Esophagus squamous epithelium (tissue), 5 donors: Measurements from ENCODE around the gene ZBED6. TPM values are rescaled to one million over a fixed set of nuclear protein-coding genes. Genes with fewer than 3 reads are reported as not detected.

Experiments
- DNase-seq: peaks from one replicate; lab custom pipeline; 2025; lab: John Stamatoyannopoulos, UW
- H3K27ac ChIP-seq, 4 donors: fragments of 200-600 bp; sonication (generic); one replicate each; pipeline ENCODE4 v1.5.1; 2016 to 2019; ENCODE audit warnings: mild to moderate bottlenecking in 1 of 4
- H3K27me3 ChIP-seq, 4 donors: fragments of 200-600 bp; sonication (generic); 1 replicate in 3 of 4; 2 replicates in 1 of 4; pipeline versions ENCODE4 v1.5.1 to v1.6.0; 2017 to 2021; ENCODE audit warnings: antibody characterized with exemption in 1 of 4
- H3K36me3 ChIP-seq, 3 donors: fragments of 200-600 bp; sonication (generic); one replicate each; pipeline ENCODE4 v1.5.1; 2016 to 2019
- H3K4me1 ChIP-seq, 3 donors: fragments of 200-600 bp; sonication (generic); one replicate each; pipeline ENCODE4 v1.5.1; 2017 to 2019
- H3K4me3 ChIP-seq, 4 donors: fragments of 200-600 bp; sonication (generic); 1 replicate in 3 of 4; 2 replicates in 1 of 4; pipeline ENCODE4 v1.5.1; 2016 to 2019; ENCODE audit warnings: mild to moderate bottlenecking in 2 of 4, moderate library complexity in 1 of 4
- H3K9me3 ChIP-seq, 3 donors: fragments of 200-600 bp; sonication (generic); one replicate each; pipeline ENCODE4 v1.5.1; 2016 to 2019
- CTCF ChIP-seq, 6 experiments: fragments of 450-650 bp in 4 of 6; fragments of 200-600 bp in 2 of 6; sonication (generic) in 2 of 6; IDR thresholded peaks; one replicate each; pipeline ENCODE4 v1.5.1; 2016 to 2019; ENCODE audit warnings: antibody characterized with exemption in 6 of 6, mild to moderate bottlenecking in 4 of 6, moderate library complexity in 4 of 6
- POLR2A ChIP-seq, 4 donors: fragments of 450-650 bp; IDR thresholded peaks; one replicate each; pipeline ENCODE4 v1.6.1; 2017; ENCODE audit warnings: antibody characterized with exemption in 4 of 4, mild to moderate bottlenecking in 4 of 4, moderate library complexity in 3 of 4
- WGBS, 2 donors: methylation state at CpG; one replicate each; pipeline ENCODE4 v1.1.5; 2018; 5-methylcytosine and 5-hydroxymethylcytosine counted together
- intact Hi-C: fragments of 100-400 bp; cut with DNase I; formaldehyde crosslinking; loops from one replicate; pipeline ENCODE4 v1.15.0; 2022
- small RNA-seq, 4 donors: library from RNA; depleted of rRNA; stranded (forward); fragments of <200 nt; gene quantifications; one replicate each; pipeline ENCODE3, GENCODE V24; 2016
- total RNA-seq, 4 donors: library from RNA; depleted of rRNA; stranded (reverse); fragments of >200 nt; gene quantifications; one replicate each; pipeline ENCODE4 v1.1.0, GENCODE V29; 2016
- donor health status: DM: yes; HTN: yes; CAD: no.

The ZBED6 gene
- total RNA-seq, 4 donors from 2014 or later: 7.2 to 18.7 (median 13.8) TPM

- WGBS, 2 donors: 94 to 95% methylated on average over 3 of the region's 3 CpGs
- H3K4me1 ChIP-seq: peaks cover 0 to 7% (median 0%) of the 10 kb centered on the region in 3 donors
- no peak overlapping the region for H3K27ac ChIP-seq
- TF ChIP-seq CTCF (IDR thresholded peaks at IDR 0.05) (no peak), POLR2A (IDR thresholded peaks at IDR 0.05) (no peak)
- intact Hi-C loops: no loop called here
- H3K9me3 ChIP-seq: no peaks in the 10 kb centered on the region
- H3K36me3 ChIP-seq: peaks cover 25 to 100% (median 61%) of the 10 kb centered on the region in 3 donors
- H3K4me3 ChIP-seq: no peak overlapping the region
- DNase-seq: no peak
- no peaks in the 10 kb centered on the region for H3K27me3 ChIP-seq
These were observed 40.1 kb downstream of the ZBED6 start for GRCh38 chr1:203835476-203835875.

GRCh38 chr1:203839081-203839480 is 43.7 kb downstream of the ZBED6 start:
- TF ChIP-seq POLR2A (IDR thresholded peaks at IDR 0.05): no peak
- no peak for TF ChIP-seq CTCF (IDR thresholded peaks at IDR 0.05)
- Histone ChIP-seq H3K4me1 (peaks cover 0 to 9% (median 0%) of the 10 kb centered on the region in 3 donors), H3K4me3 (no peak overlapping the region), H3K36me3 (peaks cover 8 to 100% (median 36%) of the 10 kb centered on the region in 3 donors), H3K27ac (no peak overlapping the region), H3K27me3 (no peaks in the 10 kb centered on the region), H3K9me3 (no peaks in the 10 kb centered on the region)
- no peak for DNase-seq
- 37 to 48% methylated on average over 5 of the region's 5 CpGs for WGBS, 2 donors
- intact Hi-C loops: no loop called here

GRCh38 chr1:203840208-203840808 is 44.9 kb downstream of the ZBED6 start:
- intact Hi-C loops: no loop called here
- Histone ChIP-seq H3K4me3 (no peak overlapping the region), H3K36me3 (peaks cover 6 to 100% (median 23%) of the 10 kb centered on the region in 3 donors), H3K27me3 (no peaks in the 10 kb centered on the region), H3K9me3 (no peaks in the 10 kb centered on the region), H3K27ac (no peak overlapping the region), H3K4me1 (peaks cover 0 to 16% (median 0%) of the 10 kb centered on the region in 3 donors)
- TF ChIP-seq POLR2A (IDR thresholded peaks at IDR 0.05) (no peak), CTCF (IDR thresholded peaks at IDR 0.05) (no peak)
- DNase-seq: no peak
- WGBS, 2 donors: 94 to 98% methylated on average over 4 of the region's 4 CpGs

GRCh38 chr1:203842559-203842876 is 47.1 kb downstream of the ZBED6 start:
- 97 to 100% methylated on average over 2 of the region's 2 CpGs for WGBS, 2 donors
- DNase-seq: no peak
- Histone ChIP-seq H3K27me3 (no peaks in the 10 kb centered on the region), H3K9me3 (no peaks in the 10 kb centered on the region), H3K4me1 (peaks cover 0 to 16% (median 0%) of the 10 kb centered on the region in 3 donors), H3K4me3 (no peak overlapping the region), H3K36me3 (peaks cover 6 to 100% (median 26%) of the 10 kb centered on the region in 3 donors), H3K27ac (no peak overlapping the region)
- TF ChIP-seq CTCF (IDR thresholded peaks at IDR 0.05) (no peak), POLR2A (IDR thresholded peaks at IDR 0.05) (no peak)
- intact Hi-C loops: no loop called here

GRCh38 chr1:203843435-203843834 is 48.0 kb downstream of the ZBED6 start:
- 79 to 80% methylated on average over 1 of the region's 1 CpG for WGBS, 2 donors
- H3K36me3 ChIP-seq: peaks cover 9 to 100% (median 29%) of the 10 kb centered on the region in 3 donors

More at GRCh38 chr1:203843435-203843834, 48.0 kb downstream of the ZBED6 start:
- H3K4me1 ChIP-seq: peaks cover 0 to 16% (median 0%) of the 10 kb centered on the region in 3 donors
- no peaks in the 10 kb centered on the region for H3K9me3 ChIP-seq
- H3K27ac ChIP-seq: no peak overlapping the region
- intact Hi-C loops: no loop called here
- no peak for DNase-seq
- no peak for TF ChIP-seq CTCF (IDR thresholded peaks at IDR 0.05)
- no peak for TF ChIP-seq POLR2A (IDR thresholded peaks at IDR 0.05)
- no peak overlapping the region for H3K4me3 ChIP-seq
- H3K27me3 ChIP-seq: no peaks in the 10 kb centered on the region

Small RNA genes within 50 kb of the gene (small RNA-seq; reads per million reads assigned to genes)
- 0.27 to 3.4 (median 0.35) reads per million in 4 donors for gene ZC3H11A

Other genes with a start within 250 kb of the ZBED6 start
- gene ATP2B4, start 168.8 kb upstream of the ZBED6 start, total RNA-seq: 10 to 100 TPM; 23.7 to 58.9 (median 39.2) TPM
- 1 to 10 TPM in 2 of 4 donors, under 1 TPM in 1, not detected in 1; 0.66 to 1.7 (median 1.7) TPM for gene LAX1, start 30.4 kb upstream of the ZBED6 start, total RNA-seq
- 10 to 100 TPM; 55.5 to 97.8 (median 72.8) TPM for gene ZC3H11A, start within 50 bp of the ZBED6 start, total RNA-seq
- gene SNRPE, start 66.0 kb downstream of the ZBED6 start, total RNA-seq: 10 to 100 TPM; 14.2 to 60.1 (median 54.7) TPM